ENCODE data around the gene ARHGEF28. TPM values are rescaled to one million over a fixed set of nuclear protein-coding genes. Genes with fewer than 3 reads are reported as not detected.

ARHGEF28 gene
- total and polyA plus RNA-seq, 2 of the 13 experiments (the other 11 are each of a cell fraction or from before 2014, with no cell fraction given) = 17.4 to 34.1 TPM

GRCh38 chr5:73985145-73985544, 359.1 kb downstream of the ARHGEF28 start (continued):
- TF ChIP-seq ZNF607 (CRISPR knock-in tag; IDR thresholded peaks at IDR 0.05; ENCODE audit: borderline replicate concordance) (no peak), HMG20B (CRISPR knock-in tag; conservative IDR thresholded peaks at IDR 0.05) (no peak), TGIF2 (CRISPR knock-in tag; IDR thresholded peaks at IDR 0.05) (no peak), ZNF776 (CRISPR knock-in tag; IDR thresholded peaks at IDR 0.05) (no peak), THAP11 (CRISPR knock-in tag; IDR thresholded peaks at IDR 0.05) (0 out of 2 replicates have a peak, but pooled peaks have one; percentile 12), HMG20A (CRISPR knock-in tag; IDR thresholded peaks at IDR 0.05; ENCODE audit: borderline replicate concordance) (no peak), IKZF5 (CRISPR knock-in tag; IDR thresholded peaks at IDR 0.05) (no peak), ZNF337 (CRISPR knock-in tag; IDR thresholded peaks at IDR 0.05; ENCODE audit: borderline replicate concordance, low read depth) (no peak), ZFAT (CRISPR knock-in tag; conservative IDR thresholded peaks at IDR 0.05) (no peak), ZNF574 (CRISPR knock-in tag; IDR thresholded peaks at IDR 0.05) (no peak), ZNF235 (CRISPR knock-in tag; IDR thresholded peaks at IDR 0.05; ENCODE audit: borderline replicate concordance) (no peak)

GRCh38 chr5:73986729-73987128, 360.7 kb downstream of the ARHGEF28 start:
- no peaks in the 10 kb centered on the region for H3K36me3 ChIP-seq (replicated peaks in 1 of 2; ENCODE audit: control insufficient read depth in 1 of 2, insufficient read depth in 2 of 2, low read length in 2 of 2)
- no peak for ATAC-seq
- in situ Hi-C loops (cut with HindIII; ENCODE audit: extremely low pct_ligation_motif_present, low pct_unique_long_range_greater_than_20kb) = no loop called here
- no TSS peak for BruUV-seq (replicated peaks)
- no peaks in the 10 kb centered on the region for H4K20me1 ChIP-seq (ENCODE audit: insufficient read depth, low read length)
- no peak overlapping the region for H3K27ac ChIP-seq (ENCODE audit: extremely low read length, insufficient read depth, low read length)
- WGBS (ENCODE audit: low lambda C conversion rate) = 54% methylated on average over 1 of the region's 1 CpG
- POLR2A ChIA-PET = no interaction called here
- no peaks in the 10 kb centered on the region for H3K27me3 ChIP-seq (ENCODE audit: control insufficient read depth in 1 of 2, insufficient read depth in 2 of 2, low read length in 2 of 2)
- no peaks in the 10 kb centered on the region for H3K79me2 ChIP-seq (ENCODE audit: insufficient read depth, low read length)
- H3K9me3 ChIP-seq (ENCODE audit: low read length) = no peaks in the 10 kb centered on the region
- peaks cover 29% of the 10 kb centered on the region for H3K4me1 ChIP-seq (ENCODE audit: insufficient read depth, low read length)
- no peak overlapping the region for H3K4me3 ChIP-seq (replicated peaks in 1 of 3; ENCODE audit: insufficient read depth in 1 of 3, low read depth in 2 of 3, low read length in 3 of 3)
- no peak for DNase-seq (ENCODE audit: low spot score)
- intact Hi-C loops (cut with micrococcal nuclease; ENCODE audit: unreplicated experiment) = no loop called here
- H3K4me2 ChIP-seq (ENCODE audit: low read depth, low read length) = no peak overlapping the region
- no peak overlapping the region for H2AFZ ChIP-seq (ENCODE audit: low read length)
- no peak overlapping the region for H3K9ac ChIP-seq (ENCODE audit: insufficient read depth, low read depth, low read length)
- CTCF ChIA-PET (ENCODE audit: low intra/inter-chr PET ratio, low total read pairs) = no interaction called here
- TF ChIP-seq TRIM24 (CRISPR knock-in tag; IDR thresholded peaks at IDR 0.05) (no peak), ZNF564 (CRISPR knock-in tag; IDR thresholded peaks at IDR 0.05) (peak; percentile 76; the same call in 1 of the 2 replicates)
- no peak for FAIRE-seq
